CD4-positive, alpha-beta T cell treated with Interleukin-21 for 1 hour (primary cell): ENCODE results near the gene PPIP5K1.
"Not testable (repeated sequence)": the region's sequence is repeated elsewhere in the genome, so short reads cannot be mapped to it uniquely, and the experiment has no call there.

Experiments used
- DNase-seq: peaks from one replicate; pipeline ENCODE4 v3.0.0-alpha.2; 2020

PPIP5K1 gene

DNA sequence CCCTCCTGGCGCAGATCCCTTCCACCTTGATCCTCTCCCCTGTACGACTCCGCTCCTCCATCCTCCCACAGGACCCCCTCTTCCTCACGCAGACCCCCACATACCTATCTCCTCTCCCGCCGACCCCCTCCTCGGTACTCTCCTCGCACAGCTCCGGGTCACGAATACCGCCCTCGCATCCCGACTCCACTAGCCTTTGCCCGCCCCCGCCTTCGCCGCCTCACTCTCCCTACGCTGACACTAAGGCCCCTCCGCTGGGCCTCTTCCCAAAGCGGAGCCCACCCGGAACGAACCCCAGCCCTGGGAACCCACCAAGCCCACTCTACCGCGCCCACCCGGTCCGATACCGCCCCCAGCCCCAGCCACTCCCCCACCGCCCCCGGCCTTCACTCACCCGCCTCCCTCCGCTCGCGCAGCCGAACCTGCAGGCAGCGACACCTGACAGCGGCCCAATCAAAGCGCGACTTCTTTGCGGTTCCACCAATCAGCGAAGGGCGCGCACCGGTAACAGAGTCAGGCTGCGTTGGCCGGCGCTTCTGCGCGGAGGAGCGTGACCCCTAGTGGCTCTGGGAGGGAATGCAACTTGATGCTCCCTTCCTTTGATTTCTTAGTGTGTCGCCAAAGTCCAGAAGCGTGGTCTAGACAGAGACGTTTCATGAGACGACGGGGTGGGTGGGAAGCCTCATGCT, at the start of gene PPIP5K1:
TSS of gene PPIP5K1 (minus strand) at position 431 of the 689 bp plus-strand sequence. CDS start 5,704 bp downstream, outside the sequence.
- not testable (repeated sequence) for DNase-seq

- not testable (repeated sequence) for DNase-seq
Observed at GRCh38 chr15:43638464-43639204, 48.6 kb upstream of the PPIP5K1 start.

DNA sequence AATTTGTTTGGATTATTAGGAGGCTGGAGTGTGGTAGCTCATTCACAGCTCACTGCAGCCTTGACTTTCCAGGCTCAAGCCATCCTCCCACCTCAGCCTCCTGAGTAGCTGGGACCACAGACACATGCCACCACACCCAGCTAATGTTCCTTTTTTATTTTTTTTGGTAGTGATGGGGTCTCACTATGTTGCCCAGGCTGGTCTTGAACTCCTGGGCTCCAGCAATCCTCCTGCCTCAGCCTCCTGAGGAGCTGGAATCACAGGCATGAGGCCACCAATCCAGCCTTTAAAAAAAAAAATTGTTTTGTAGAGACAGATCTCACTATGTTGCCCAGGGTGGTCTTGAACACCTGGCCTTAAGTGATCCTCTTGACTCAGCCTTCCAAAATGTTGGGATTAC, 36.9 kb upstream of the PPIP5K1 start:
- not testable (repeated sequence) for DNase-seq

GRCh38 chr15:43625106-43625505, 35.1 kb upstream of the PPIP5K1 start:
- DNase-seq: no peak

DNA sequence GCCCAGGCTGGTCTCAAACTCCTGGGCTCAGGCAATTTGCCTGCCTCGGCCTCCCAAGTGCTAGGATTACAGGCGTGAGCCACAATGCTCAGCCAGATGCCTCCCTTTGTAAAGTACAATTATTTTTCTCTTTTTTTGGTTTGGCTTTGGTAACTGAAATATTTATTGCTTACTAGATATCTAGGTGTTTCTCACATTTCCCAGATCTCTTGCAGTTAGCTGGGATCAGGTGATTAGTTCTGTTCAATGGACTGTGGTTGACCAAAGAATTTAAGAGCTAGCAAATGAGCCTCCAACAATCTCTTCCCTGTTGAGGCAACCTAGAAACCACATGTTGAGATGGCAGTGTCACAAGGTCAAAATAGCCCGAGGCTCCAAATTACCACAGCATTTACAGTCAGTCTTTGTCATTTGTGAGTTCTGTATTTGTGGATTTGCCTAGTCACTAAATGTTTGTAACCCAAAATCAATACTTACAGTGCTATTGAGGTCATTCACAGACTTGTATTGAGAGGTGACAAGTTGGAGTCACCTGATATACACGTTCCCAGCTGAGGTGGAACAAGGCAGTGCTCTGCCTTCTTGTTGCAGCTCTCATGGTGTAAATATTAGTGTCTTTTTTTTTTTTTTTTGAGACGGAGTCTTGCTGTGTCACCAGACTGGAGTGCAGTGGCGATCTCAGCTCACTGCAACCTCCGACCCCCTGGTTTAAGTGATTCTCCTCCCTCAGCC, 32.2 kb upstream of the PPIP5K1 start:
- not testable (repeated sequence) for DNase-seq

GRCh38 chr15:43618700-43619099, 28.7 kb upstream of the PPIP5K1 start, which contains the start of gene STRC:
Gene STRC (minus strand): TSS chr15:43618800. CDS start chr15:43618722, 78 bp downstream.
- DNase-seq: not testable (repeated sequence)

- DNase-seq: not testable (repeated sequence)
Observed at GRCh38 chr15:43617750-43618149, 27.7 kb upstream of the PPIP5K1 start.

DNA sequence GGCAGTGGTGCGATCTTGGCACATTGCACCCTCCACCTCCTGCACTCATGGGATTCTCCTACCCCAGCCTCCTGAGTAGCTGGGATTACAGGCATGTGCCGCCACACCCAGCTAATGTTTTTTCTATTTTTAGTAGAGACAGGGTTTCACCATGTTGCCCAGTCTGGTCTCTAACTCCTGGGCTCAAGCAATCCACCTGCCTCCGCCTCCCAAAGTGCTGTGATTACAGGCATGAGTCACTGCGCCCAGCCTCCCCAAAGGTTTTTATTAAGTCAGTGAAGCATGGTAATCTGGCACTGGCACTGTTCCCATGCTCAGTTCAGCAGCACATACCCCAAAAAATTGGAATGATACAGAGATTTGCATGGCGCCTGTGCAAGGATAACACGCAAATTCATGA, 12.2 kb upstream of the PPIP5K1 start:
- DNase-seq: not testable (repeated sequence)

DNA sequence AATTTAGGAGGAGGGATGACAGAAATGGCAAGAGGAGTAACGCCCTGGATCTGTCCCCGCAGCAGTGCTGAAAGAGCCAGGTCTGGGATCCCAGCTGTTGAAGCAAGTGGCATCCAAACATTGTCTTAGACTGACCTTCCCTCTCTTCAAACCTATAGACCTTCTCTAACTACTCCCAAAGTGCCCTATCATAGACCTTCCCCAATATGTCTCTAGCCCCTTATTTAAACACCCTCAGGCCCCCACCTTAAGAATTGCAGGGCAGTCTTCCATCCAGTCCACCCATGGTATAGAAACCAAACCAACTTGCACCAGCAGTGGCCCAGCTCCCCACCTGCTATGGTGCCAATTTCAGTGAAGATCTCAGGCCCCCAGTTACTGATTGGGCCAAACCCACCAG, 10.2 kb upstream of the PPIP5K1 start:
- DNase-seq: not testable (repeated sequence)

DNA sequence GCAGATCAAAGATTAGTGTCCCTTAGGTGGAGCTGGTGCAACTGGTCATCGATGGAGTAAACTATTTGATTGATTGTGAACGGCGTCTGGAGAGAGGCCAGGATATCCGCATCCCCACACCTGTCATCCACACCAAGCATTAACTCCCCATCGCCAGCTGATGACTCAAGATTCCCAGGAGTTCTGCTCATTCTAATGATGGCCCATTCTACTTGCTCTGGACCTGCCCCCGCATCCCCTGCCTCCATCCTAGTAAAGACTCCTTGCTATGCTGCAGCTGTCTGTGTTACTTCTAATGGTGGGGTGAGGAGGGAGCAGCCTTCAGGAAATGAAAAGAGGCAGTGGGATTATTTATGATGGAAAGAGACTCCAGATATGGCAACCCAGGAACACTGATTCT, 9.1 kb upstream of the PPIP5K1 start:
- DNase-seq: not testable (repeated sequence)

DNA sequence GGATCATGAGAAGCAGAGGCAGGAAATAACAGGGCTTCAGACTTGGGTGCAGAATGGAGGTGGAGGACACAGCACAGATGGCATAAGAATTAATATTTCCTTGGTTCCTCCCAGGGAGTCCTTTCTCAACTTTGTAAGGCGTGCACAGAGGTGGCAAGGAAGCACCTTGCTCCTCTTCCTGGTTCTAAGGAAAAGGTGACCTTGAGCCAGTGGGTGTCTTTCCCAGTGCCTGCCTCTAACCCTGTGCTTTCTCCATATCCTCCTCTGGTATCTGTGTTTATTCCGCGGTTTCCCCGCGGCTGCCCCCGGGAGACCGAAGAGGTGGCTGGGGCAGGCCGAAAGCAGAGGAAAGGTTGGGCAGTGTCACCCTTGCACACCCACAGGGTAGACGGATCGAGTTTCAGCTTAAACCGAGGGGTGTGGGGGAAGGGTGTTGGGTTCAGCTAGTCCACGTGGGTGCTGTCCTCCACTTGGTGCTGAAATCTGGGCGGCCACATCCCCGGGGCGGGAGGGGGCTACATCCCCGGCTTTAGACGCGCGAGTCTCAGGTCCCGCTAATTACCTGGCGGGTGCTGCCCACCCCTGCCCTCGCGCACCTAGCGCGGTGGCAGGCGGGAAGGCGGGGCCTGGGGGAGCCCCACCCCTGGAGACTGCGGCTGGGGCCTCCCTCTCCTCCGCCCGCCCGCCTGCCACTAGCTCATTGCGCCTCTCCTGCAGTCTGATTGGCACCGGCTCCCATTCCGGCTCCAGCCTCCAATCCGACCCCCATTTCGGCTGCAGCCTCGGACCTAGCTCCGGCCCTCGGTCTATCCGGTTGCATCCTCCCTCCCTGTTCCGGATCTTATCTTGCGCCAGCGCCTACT, 3.6 kb upstream of the PPIP5K1 start, which contains the start of gene CKMT1B:
TSS of gene CKMT1B (plus strand) at position 700 of the 863 bp plus-strand sequence. CDS start 192 bp downstream, outside the sequence.
- DNase-seq: not testable (repeated sequence)

DNA sequence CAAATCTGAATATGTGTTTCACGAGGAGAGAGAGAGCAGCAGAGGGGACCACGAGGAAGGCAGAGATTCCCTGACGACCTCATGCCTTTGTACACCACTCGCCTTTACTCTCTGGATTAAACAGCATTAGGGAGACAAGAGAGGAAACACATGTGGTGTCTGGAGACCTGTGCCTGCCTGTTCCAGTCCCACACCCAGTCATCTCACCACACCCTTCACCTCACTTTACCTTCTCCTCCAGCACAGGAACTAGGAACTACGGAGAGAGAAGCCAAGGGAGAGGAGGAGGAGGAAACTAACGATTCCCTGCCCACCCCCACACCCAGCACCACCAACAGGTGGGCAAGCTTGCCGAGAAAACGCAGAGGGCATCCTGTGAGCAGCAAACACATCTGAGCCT, 2.8 kb upstream of the PPIP5K1 start:
- DNase-seq: not testable (repeated sequence)

GRCh38 chr15:43574607-43575006, 15.4 kb downstream of the PPIP5K1 start:
- DNase-seq: not testable (repeated sequence)

GRCh38 chr15:43566615-43567014, 23.4 kb downstream of the PPIP5K1 start:
- not testable (repeated sequence) for DNase-seq

GRCh38 chr15:43563793-43564192, 26.2 kb downstream of the PPIP5K1 start:
- DNase-seq: not testable (repeated sequence)

- DNase-seq: not testable (repeated sequence)
Observed at GRCh38 chr15:43562753-43563152, 27.3 kb downstream of the PPIP5K1 start.

GRCh38 chr15:43552986-43553385, 37.0 kb downstream of the PPIP5K1 start:
- DNase-seq: no peak

- DNase-seq: no peak
Observed at GRCh38 chr15:43552256-43552655, 37.8 kb downstream of the PPIP5K1 start.

DNA sequence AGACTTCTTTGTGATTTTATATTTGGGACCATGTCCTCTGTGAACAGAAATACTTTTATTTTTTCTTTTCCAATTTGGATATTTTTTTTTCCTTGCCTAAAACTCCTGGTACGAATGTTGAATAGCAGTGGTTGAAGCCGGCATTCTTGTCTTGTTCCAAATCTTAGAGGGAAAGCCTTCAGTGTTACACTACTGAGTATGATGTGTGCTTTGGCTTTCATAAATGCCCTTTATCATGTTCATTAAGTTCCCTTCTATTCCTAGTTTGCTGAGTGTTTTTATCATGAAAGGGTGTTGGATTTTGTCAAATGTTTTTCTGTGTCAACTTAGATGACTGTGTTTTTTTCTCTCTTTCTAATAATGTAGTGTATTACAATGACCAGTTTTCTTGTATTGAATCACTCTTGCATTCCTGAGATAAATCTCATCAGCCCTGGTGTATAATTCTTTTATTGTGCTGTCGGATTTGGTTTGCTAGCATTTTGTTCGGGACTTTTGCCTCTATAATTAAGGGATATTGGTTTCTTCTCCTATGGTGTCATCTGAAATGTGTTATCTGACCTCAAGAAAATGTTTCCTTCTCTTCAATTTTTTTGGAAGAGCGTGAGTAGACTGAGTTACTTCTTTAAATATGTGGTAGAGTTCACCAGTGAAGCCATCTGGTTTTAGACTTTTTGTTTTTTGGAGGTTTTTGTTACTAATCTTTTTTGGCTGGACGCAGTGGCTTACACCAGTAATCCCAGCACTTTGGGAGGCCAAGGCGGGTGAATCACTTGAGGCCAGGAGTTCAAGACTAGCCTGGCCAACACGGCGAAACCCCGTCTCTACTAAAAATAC, 39.3 kb downstream of the PPIP5K1 start:
- no peak for DNase-seq

GRCh38 chr15:43547539-43547938, 42.5 kb downstream of the PPIP5K1 start:
- DNase-seq: no peak

GRCh38 chr15:43545426-43545825, 44.6 kb downstream of the PPIP5K1 start:
- no peak for DNase-seq
